GM10266 (cell line): ENCODE measurements around the gene ARFGAP2.

ENCODE experiments used
- DNase-seq: peaks from one replicate; pipeline ENCODE4 v3.0.0; 2012; ENCODE audit errors: extremely low spot score
- CTCF ChIP-seq: IDR thresholded peaks from 2 replicates; pipeline ENCODE4 v1.5.1; 2012; ENCODE audit warnings: mild to moderate bottlenecking, low read depth; ENCODE audit not compliant: control insufficient read depth, insufficient read depth; ENCODE audit errors: missing control alignments

ARFGAP2 gene

DNA sequence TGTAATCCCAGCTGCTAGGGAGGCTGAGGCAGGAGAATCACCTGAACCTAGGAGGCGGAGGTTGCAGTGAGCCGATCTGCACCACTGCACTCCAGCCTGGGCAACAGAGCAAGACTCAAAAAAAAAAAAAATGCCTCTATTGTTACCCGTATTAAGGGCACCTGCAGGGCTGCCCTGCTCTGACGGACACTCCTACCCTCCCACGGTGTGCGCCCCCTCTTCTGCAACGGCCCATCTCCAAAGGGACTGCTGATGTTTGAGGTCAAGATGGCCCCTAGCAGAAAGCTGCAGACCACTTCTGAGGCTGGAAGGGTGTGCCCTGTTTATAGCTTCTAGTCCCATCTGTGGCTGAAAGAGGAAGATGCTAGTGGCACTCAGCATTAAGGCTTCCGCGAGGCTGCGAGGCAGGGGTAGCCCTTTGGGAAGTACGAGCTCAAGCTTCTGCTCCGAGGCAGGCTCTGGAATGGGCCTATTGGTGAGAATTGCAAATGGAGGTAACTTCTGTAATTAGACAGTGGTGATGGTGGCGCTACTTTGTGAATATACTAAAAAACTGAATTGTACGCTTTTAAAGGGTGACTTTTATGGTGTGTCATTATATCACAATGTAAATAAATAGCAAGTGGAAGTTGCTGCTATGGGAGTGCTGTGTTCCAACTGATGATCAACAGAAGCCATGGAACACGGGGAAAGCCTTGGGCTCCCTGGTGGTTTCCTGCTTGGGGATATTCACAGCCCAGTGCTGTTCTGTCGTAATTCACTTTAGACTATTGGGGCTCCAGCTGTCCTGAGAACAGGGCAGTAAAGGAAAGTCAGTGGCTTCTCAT, 24.3 kb downstream of the ARFGAP2 start:
- no peak for TF ChIP-seq CTCF
- no peak for DNase-seq

- no peak for DNase-seq
Measured at GRCh38 chr11:47149782-47150181, 26.9 kb downstream of the ARFGAP2 start.

GRCh38 chr11:47148903-47149531, 27.7 kb downstream of the ARFGAP2 start:
- DNase-seq: no peak
- TF ChIP-seq CTCF: no peak

More at GRCh38 chr11:47149782-47150181, 26.9 kb downstream of the ARFGAP2 start:
- no peak for TF ChIP-seq CTCF

DNA sequence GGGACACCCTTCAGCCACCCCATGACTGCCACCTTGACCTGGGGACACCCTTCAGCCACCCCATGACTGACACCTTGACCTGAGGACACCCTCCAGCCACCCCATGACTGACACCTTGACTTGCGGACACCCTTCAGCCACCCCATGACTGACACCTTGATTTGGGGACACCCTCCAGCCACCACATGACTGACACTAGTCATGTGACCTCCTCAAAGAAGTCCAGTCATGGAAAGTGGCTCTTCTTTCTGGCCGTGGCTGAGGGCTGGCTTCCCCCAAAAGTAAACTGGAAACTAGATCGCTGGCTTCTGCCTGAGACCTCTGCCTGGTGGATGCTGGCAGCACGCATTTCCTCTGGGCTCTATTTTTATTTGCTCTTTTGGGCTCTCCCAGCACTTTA, 28.4 kb downstream of the ARFGAP2 start:
- no peak for DNase-seq

GRCh38 chr11:47147681-47148080, 29.0 kb downstream of the ARFGAP2 start:
- DNase-seq: no peak
- no peak for TF ChIP-seq CTCF

More for the DNA sequence above, 28.4 kb downstream of the ARFGAP2 start:
- TF ChIP-seq CTCF: no peak

DNA sequence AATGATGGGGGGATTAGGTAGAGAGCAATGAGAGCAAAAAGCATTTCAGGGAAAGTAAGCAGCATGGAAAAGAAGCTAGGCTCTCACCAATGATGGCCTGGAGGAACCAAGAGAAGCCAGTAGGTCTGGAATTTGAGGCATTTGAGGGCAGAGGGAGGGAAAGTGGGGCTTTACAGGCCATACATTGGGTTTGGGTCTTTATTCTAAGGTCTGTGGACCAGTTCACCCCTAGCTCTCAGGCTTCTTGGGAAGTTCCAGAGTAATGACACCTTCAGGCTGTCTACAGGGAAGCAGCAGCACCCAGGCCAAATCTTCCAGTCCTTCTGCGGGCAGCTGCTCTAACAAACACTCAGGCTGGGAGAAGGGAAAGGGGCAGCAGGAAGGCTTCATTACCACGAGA, 29.4 kb downstream of the ARFGAP2 start:
- no peak for DNase-seq
- TF ChIP-seq CTCF: no peak

GRCh38 chr11:47144541-47144940, 32.1 kb downstream of the ARFGAP2 start:
- no peak for DNase-seq
- no peak for TF ChIP-seq CTCF
